Esophagus muscularis mucosa (tissue), 4 donors: Measurements from ENCODE around the gene DTNBP1. TPM values are rescaled to one million over a fixed set of nuclear protein-coding genes. Genes with fewer than 3 reads are reported as not detected.

Experiments
- DNase-seq: peaks from one replicate; pipeline ENCODE4 v3.0.0-alpha.2; 2017; ENCODE audit errors: extremely low spot score
- H3K27ac ChIP-seq, 4 donors: fragments of 200-600 bp; sonication (generic); replicated peaks in 1 of 4; 1 replicate in 3 of 4; 2 replicates in 1 of 4; pipeline ENCODE4 v1.5.1; 2016 to 2019; ENCODE audit warnings: mild to moderate bottlenecking in 1 of 4
- H3K27me3 ChIP-seq, 4 donors: fragments of 200-600 bp; sonication (generic); one replicate each; pipeline versions ENCODE4 v1.5.1 to v1.6.0; 2016 to 2019
- H3K36me3 ChIP-seq, 4 donors: fragments of 200-600 bp; sonication (generic); one replicate each; pipeline ENCODE4 v1.5.1; 2016 to 2019
- H3K4me1 ChIP-seq, 4 donors: fragments of 200-600 bp; sonication (generic); one replicate each; pipeline ENCODE4 v1.5.1; 2016 to 2019
- H3K4me3 ChIP-seq, 4 donors: fragments of 200-600 bp; sonication (generic); 1 replicate in 2 of 4; 2 replicates in 2 of 4; pipeline ENCODE4 v1.5.1; 2016 to 2019; ENCODE audit warnings: mild to moderate bottlenecking in 4 of 4, moderate library complexity in 1 of 4
- H3K9me3 ChIP-seq, 4 donors: fragments of 200-600 bp; sonication (generic); 1 replicate in 3 of 4; 2 replicates in 1 of 4; pipeline ENCODE4 v1.5.1; 2016 to 2019
- EP300 ChIP-seq: sonication (generic); formaldehyde crosslinking; IDR thresholded peaks from one replicate; pipeline ENCODE4 v1.6.1; 2017; ENCODE audit warnings: antibody characterized with exemption
- POLR2A ChIP-seq: fragments of 450-650 bp; IDR thresholded peaks from one replicate; pipeline ENCODE4 v1.6.1; 2017; ENCODE audit warnings: antibody characterized with exemption, moderate library complexity, mild to moderate bottlenecking, low read depth
- POLR2AphosphoS5 ChIP-seq, 2 donors: sonication (generic); formaldehyde crosslinking; IDR thresholded peaks; one replicate each; pipeline ENCODE4 v1.6.1; 2017; ENCODE audit warnings: antibody characterized with exemption in 2 of 2
- WGBS: methylation state at CpG from one replicate; pipeline ENCODE4 v1.1.5; 2018; 5-methylcytosine and 5-hydroxymethylcytosine counted together
- intact Hi-C: fragments of 100-400 bp; cut with DNase I; formaldehyde crosslinking; loops from one replicate; pipeline ENCODE4 v1.15.1; 2023
- total RNA-seq, 4 donors: library from RNA; depleted of rRNA; stranded (reverse); fragments of >200 nt; gene quantifications; one replicate each; pipeline versions ENCODE4 v1.1.0 to v1.2.1, GENCODE V29; 2016
- TF ChIP-seq, protein P1 (sequence below), 3 experiments: fragments of 200-600 bp in 2 of 3; fragments of 450-650 bp in 1 of 3; sonication (generic) in 2 of 3; IDR thresholded peaks; one replicate each; pipeline ENCODE4 v1.5.1; 2017 to 2019; ENCODE audit warnings: antibody characterized with exemption in 3 of 3, mild to moderate bottlenecking in 2 of 3, moderate library complexity in 1 of 3

The DTNBP1 gene
- total RNA-seq, 4 donors from 2014 or later = 18.3 to 26.8 (median 25.4) TPM

DNA sequence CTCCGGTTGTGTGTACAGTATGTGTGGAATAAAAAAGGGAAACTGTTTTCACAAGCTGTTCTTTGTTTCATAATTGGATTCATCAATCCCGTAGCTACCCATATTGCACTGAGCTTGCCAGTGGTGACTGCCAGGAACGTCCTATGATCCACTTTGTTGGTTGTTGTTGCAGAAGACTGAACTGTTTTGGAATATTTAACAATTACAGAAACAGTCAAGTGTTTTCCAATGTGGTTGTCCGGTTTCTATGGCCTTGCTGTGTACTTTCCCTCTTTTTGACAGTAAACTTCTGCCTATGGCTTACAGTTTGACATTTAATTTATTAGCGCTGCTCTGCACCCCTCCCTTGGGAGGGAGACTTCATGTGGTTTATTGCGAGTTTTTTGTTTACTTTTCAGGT lies 141.2 kb downstream of the DTNBP1 start:
- Histone ChIP-seq H3K27me3 (no peaks in the 10 kb centered on the region), H3K36me3 (peaks cover 26 to 87% (median 68%) of the 10 kb centered on the region in 4 donors), H3K4me3 (no peak overlapping the region), H3K27ac (peak overlapping the region in 3 of 4 donors; percentile 21 to 58 (median 42)), H3K9me3 (no peaks in the 10 kb centered on the region), H3K4me1 (peaks cover 0 to 18% (median 13%) of the 10 kb centered on the region in 4 donors)
- DNase-seq = no peak
- intact Hi-C loops = no loop called here
- TF ChIP-seq POLR2AphosphoS5 (IDR thresholded peaks at IDR 0.05) (peak; percentile 18 to 51), POLR2A (no peak)
- 52% methylated on average over 6 of the region's 6 CpGs for WGBS

DNA sequence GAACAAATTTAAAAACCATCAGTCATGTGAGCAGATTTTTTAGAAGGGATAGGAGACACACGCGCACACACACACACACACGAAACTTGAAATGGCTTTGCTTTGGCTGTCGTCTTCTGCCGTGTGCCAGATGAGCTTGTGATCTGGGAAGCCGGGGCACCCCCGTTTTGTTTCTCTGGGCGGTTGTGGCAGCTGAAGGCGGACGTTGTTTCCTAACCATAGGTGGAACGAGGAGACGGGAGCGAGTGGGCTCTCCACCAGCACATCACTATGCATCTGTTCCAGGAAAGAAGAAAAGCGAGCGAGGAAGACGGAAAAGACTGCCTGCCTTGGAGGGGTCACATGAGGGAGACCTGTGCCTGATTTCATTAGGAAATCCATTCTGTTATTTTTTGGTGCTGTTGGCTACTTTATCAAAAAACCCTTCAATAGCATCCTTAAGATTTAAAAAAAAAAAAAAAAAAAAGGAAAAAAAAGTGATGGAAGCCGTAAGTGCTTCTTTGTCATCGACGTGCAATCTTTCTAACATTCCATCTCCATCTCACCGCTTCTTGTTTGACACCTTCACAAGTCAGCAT lies 142.1 kb downstream of the DTNBP1 start:
- no peaks in the 10 kb centered on the region for H3K27me3 ChIP-seq
- no peak for DNase-seq
- peaks cover 6 to 18% (median 13%) of the 10 kb centered on the region in 4 donors for H3K4me1 ChIP-seq
- H3K27ac ChIP-seq = peak overlapping the region in 1 of 4 donors; percentile 58
- intact Hi-C loops = no loop called here
- WGBS = 97% methylated on average over 20 of the region's 20 CpGs
- no peak overlapping the region for H3K4me3 ChIP-seq
- TF ChIP-seq, protein P1, sequence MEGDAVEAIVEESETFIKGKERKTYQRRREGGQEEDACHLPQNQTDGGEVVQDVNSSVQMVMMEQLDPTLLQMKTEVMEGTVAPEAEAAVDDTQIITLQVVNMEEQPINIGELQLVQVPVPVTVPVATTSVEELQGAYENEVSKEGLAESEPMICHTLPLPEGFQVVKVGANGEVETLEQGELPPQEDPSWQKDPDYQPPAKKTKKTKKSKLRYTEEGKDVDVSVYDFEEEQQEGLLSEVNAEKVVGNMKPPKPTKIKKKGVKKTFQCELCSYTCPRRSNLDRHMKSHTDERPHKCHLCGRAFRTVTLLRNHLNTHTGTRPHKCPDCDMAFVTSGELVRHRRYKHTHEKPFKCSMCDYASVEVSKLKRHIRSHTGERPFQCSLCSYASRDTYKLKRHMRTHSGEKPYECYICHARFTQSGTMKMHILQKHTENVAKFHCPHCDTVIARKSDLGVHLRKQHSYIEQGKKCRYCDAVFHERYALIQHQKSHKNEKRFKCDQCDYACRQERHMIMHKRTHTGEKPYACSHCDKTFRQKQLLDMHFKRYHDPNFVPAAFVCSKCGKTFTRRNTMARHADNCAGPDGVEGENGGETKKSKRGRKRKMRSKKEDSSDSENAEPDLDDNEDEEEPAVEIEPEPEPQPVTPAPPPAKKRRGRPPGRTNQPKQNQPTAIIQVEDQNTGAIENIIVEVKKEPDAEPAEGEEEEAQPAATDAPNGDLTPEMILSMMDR (IDR thresholded peaks at IDR 0.05) = no peak
- TF ChIP-seq POLR2AphosphoS5 (IDR thresholded peaks at IDR 0.05) = no peak
- no peak for TF ChIP-seq POLR2A
- H3K9me3 ChIP-seq = no peaks in the 10 kb centered on the region
- H3K36me3 ChIP-seq = peaks cover 26 to 88% (median 75%) of the 10 kb centered on the region in 4 donors

DNA sequence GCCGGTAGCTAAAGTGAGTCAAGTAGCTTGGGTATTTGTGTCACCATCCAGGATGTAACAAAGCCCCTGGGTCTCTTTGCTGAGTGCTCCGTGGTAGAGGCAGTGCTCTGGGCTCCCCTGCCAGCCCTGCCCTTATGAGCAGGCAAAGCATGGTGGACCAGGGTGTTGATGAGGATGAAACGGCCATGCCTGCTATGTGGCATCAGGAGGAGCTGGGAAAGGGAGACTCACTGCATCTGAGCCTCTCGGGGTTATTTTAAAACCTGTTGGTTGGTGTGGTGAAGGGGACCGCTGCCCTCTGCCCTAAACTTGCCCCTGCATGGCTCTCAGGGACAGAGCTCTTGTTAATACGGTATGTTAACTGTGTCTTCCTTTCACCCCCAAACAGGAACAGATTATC lies 143.1 kb downstream of the DTNBP1 start:
- H3K9me3 ChIP-seq = no peaks in the 10 kb centered on the region
- no peak overlapping the region for H3K27ac ChIP-seq
- peaks cover 6 to 18% (median 13%) of the 10 kb centered on the region in 4 donors for H3K4me1 ChIP-seq
- no peak for DNase-seq
- H3K27me3 ChIP-seq = no peaks in the 10 kb centered on the region
- 83% methylated on average over 4 of the region's 6 CpGs for WGBS
- H3K36me3 ChIP-seq = peaks cover 26 to 92% (median 78%) of the 10 kb centered on the region in 4 donors
- intact Hi-C loops = no loop called here
- TF ChIP-seq, protein P1 (IDR thresholded peaks at IDR 0.05) = no peak
- no peak for TF ChIP-seq POLR2AphosphoS5 (IDR thresholded peaks at IDR 0.05)
- no peak for TF ChIP-seq EP300
- TF ChIP-seq POLR2A = no peak
- no peak overlapping the region for H3K4me3 ChIP-seq

DNA sequence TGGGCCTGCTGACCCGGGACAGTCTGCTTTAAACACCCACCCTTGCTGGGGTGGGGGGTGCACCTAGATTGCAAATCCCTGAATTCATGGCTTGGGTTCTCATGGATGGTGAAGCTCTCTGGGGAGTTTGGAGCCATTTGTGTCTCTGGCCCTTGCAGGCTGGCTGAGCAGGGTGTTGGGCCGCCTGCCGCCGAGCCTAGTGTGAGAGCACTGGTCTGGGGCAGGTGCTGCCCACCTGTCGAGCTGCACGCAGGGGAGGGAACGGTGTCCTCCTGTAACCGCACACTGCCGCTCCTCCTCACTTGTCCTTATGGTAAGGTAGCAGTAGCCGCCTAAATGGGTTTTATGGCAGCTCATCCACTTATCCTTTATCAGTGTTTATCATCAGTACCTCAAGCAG lies 143.9 kb downstream of the DTNBP1 start:
- intact Hi-C loops = no loop called here
- H3K27me3 ChIP-seq = no peaks in the 10 kb centered on the region
- H3K9me3 ChIP-seq = no peaks in the 10 kb centered on the region
- no peak overlapping the region for H3K4me3 ChIP-seq
- 97% methylated on average over 5 of the region's 10 CpGs for WGBS
- H3K4me1 ChIP-seq = peaks cover 6 to 18% (median 13%) of the 10 kb centered on the region in 4 donors
- H3K36me3 ChIP-seq = peaks cover 24 to 92% (median 79%) of the 10 kb centered on the region in 4 donors
- no peak overlapping the region for H3K27ac ChIP-seq
- TF ChIP-seq POLR2A (no peak), POLR2AphosphoS5 (IDR thresholded peaks at IDR 0.05) (no peak), EP300 (no peak)
- TF ChIP-seq, protein P1 (IDR thresholded peaks at IDR 0.05) = no peak
- DNase-seq = no peak

DNA sequence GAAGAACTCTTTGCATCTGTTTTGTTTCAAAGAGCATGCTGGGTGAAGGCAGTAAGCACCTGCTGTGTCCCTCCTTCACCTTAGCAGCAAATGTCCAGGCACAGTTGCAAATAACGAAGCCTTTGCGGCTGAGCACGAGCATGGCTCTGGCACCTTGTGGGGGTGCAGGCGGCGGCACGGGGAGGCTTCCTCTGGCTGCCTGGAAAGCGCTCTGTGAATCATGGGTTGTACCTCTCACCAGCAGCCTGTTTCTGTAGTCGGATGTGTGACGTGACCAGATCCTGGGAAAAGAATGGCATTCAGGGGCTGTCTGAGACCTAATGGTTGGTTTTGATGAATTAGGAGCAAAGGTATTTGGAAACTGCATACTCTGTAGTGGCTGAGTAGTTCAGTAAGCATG lies 144.8 kb downstream of the DTNBP1 start:
- H3K9me3 ChIP-seq = no peaks in the 10 kb centered on the region
- H3K27ac ChIP-seq = no peak overlapping the region
- DNase-seq = no peak
- H3K36me3 ChIP-seq = peaks cover 28 to 93% (median 80%) of the 10 kb centered on the region in 4 donors
- H3K4me1 ChIP-seq = peaks cover 6 to 18% (median 13%) of the 10 kb centered on the region in 4 donors
- no peak overlapping the region for H3K4me3 ChIP-seq
- intact Hi-C loops = no loop called here
- H3K27me3 ChIP-seq = no peaks in the 10 kb centered on the region
- WGBS = over 99% methylated on average over 9 of the region's 9 CpGs
- TF ChIP-seq, protein P1 (IDR thresholded peaks at IDR 0.05) = no peak
- TF ChIP-seq EP300 = no peak
- no peak for TF ChIP-seq POLR2A
- TF ChIP-seq POLR2AphosphoS5 (IDR thresholded peaks at IDR 0.05) = no peak
